ENCODE results near the gene MAPK7. TPM values are rescaled to one million over a fixed set of nuclear protein-coding genes. Genes with fewer than 3 reads are reported as not detected.

MAPK7 gene
- total and polyA plus RNA-seq, 10 of the 15 experiments (the other 5 are each of a cell fraction or from before 2014, with no cell fraction given): 0.37 to 13.5 (median 5.6) TPM

DNA sequence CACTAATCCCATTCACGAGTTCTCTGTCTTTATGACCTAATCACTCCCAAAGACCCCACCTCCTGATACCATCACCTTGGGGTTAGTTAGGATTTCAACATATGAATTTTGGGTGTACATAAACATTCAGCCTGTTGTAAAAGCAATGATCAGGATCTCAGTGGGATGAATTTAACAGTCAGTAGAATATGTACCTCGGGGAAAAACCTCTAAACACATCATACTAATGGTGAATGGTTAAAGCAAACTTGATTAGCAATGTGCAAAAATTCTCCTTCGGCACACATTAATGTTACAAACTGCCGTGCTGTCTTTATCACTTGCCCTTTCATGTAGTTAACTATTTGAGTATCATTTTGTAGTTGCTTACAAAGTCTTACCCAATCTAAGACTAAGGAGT lies 42.9 kb downstream of the MAPK7 start:
- ATAC-seq: no peak
- H3K4me3 ChIP-seq: no peak overlapping the region
- ChIA-PET POLR2A (no interaction called here), CTCF (no interaction called here), RAD21 (ENCODE audit: unreplicated experiment) (no interaction called here), SMC1A (ENCODE audit: uncharacterized antibody, unreplicated experiment) (no interaction called here)
- no peak overlapping the region for H3K4me2 ChIP-seq (ENCODE audit: control insufficient read depth, insufficient read depth)
- BruUV-seq (replicated peaks): no TSS peak
- in situ Hi-C loops (cut with MboI) (no loop called here), intact Hi-C loops (cut with micrococcal nuclease; ENCODE audit: unreplicated experiment) (no loop called here)
- no peaks in the 10 kb centered on the region for H3K9me3 ChIP-seq (replicated peaks; ENCODE audit: control insufficient read depth, insufficient read depth, low read length)
- H3K79me2 ChIP-seq (ENCODE audit: control insufficient read depth, insufficient read depth, low read length): no peaks in the 10 kb centered on the region
- no peaks in the 10 kb centered on the region for H3K36me3 ChIP-seq (ENCODE audit: control insufficient read depth in 2 of 2, insufficient read depth in 2 of 2, low read length in 1 of 2)
- no peak for DNase-seq (ENCODE audit: low read depth, low spot score)
- no peak overlapping the region for H3K27ac ChIP-seq (ENCODE audit: control insufficient read depth, insufficient read depth)
- no peaks in the 10 kb centered on the region for H4K20me1 ChIP-seq (ENCODE audit: control insufficient read depth, insufficient read depth)
- H3K27me3 ChIP-seq (replicated peaks in 1 of 2; ENCODE audit: control insufficient read depth in 2 of 2, insufficient read depth in 2 of 2, low read length in 1 of 2): peaks cover 0 to 2% of the 10 kb centered on the region in 2 experiments; a peak in 1 of 4 replicates
- H3K4me1 ChIP-seq (ENCODE audit: control insufficient read depth, insufficient read depth, low read length): no peaks in the 10 kb centered on the region
- H2AFZ ChIP-seq (ENCODE audit: control insufficient read depth, low read depth, low read length): no peak overlapping the region
- TF ChIP-seq TARDBP (IDR thresholded peaks at IDR 0.05; ENCODE audit: borderline replicate concordance) (no peak), MYC (IDR thresholded peaks at IDR 0.05; ENCODE audit: insufficient read depth, insufficient read length, insufficient replicate concordance, low read length, severe bottlenecking) (no peak)
- no peak overlapping the region for H3K9ac ChIP-seq (ENCODE audit: control insufficient read depth, insufficient read depth, low read length)
- no peak for FAIRE-seq
- 37% methylated on average over 4 of the region's 4 CpGs for WGBS (ENCODE audit: insufficient coverage, insufficient replicate concordance, low lambda C conversion rate, missing lambda C conversion rate)

DNA sequence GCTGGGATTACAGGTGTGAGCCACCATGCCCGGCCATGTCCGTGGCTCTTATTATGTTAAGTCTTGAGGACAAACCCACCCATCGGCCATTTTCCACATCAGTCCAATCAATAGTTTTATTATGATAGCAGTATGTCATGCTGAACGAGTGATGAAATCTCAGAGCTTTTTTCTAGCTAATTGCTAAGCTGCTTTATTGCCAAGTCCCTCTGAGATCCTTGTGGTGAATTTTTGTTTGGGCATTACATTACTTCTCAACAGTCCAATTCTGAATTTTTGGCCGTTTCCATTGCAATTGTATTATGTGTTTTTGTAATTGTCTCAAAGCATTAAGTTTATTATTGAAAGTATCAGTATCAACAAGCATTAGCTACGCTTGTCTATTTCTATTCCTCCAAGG lies 43.6 kb downstream of the MAPK7 start:
- no peaks in the 10 kb centered on the region for H3K4me1 ChIP-seq (ENCODE audit: control insufficient read depth, insufficient read depth, low read length)
- ChIA-PET RAD21 (ENCODE audit: unreplicated experiment) (no interaction called here), SMC1A (ENCODE audit: uncharacterized antibody, unreplicated experiment) (no interaction called here), POLR2A (no interaction called here), CTCF (no interaction called here)
- TF ChIP-seq ZBED1 (IDR thresholded peaks at IDR 0.05; ENCODE audit: borderline replicate concordance) (no peak), SMARCA5 (IDR thresholded peaks at IDR 0.05) (no peak), TAF1 (IDR thresholded peaks at IDR 0.05; ENCODE audit: borderline replicate concordance, low read depth, low read length) (no peak), RCOR1 (conservative IDR thresholded peaks at IDR 0.05; ENCODE audit: low read depth, low read length) (no peak), CEBPB (IDR thresholded peaks at IDR 0.05; ENCODE audit: borderline replicate concordance in 1 of 2, low read depth in 2 of 2, low read length in 2 of 2) (no peak), MXI1 (IDR thresholded peaks at IDR 0.05; ENCODE audit: low read depth, low read length) (no peak), KDM1A (IDR thresholded peaks at IDR 0.05; ENCODE audit: borderline replicate concordance) (no peak)
- TF ChIP-seq, protein P1, sequence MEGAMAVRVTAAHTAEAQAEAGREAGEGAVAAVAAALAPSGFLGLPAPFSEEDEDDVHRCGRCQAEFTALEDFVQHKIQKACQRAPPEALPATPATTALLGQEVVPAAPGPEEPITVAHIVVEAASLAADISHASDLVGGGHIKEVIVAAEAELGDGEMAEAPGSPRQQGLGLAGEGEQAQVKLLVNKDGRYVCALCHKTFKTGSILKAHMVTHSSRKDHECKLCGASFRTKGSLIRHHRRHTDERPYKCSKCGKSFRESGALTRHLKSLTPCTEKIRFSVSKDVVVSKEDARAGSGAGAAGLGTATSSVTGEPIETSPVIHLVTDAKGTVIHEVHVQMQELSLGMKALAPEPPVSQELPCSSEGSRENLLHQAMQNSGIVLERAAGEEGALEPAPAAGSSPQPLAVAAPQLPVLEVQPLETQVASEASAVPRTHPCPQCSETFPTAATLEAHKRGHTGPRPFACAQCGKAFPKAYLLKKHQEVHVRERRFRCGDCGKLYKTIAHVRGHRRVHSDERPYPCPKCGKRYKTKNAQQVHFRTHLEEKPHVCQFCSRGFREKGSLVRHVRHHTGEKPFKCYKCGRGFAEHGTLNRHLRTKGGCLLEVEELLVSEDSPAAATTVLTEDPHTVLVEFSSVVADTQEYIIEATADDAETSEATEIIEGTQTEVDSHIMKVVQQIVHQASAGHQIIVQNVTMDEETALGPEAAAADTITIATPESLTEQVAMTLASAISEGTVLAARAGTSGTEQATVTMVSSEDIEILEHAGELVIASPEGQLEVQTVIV (IDR thresholded peaks at IDR 0.05; ENCODE audit: borderline replicate concordance, partially characterized antibody): no peak
- H3K27me3 ChIP-seq (replicated peaks in 1 of 2; ENCODE audit: control insufficient read depth in 2 of 2, insufficient read depth in 2 of 2, low read length in 1 of 2): peaks cover 0 to 2% of the 10 kb centered on the region in 2 experiments; a peak in 1 of 4 replicates
- intact Hi-C loops (cut with micrococcal nuclease; ENCODE audit: unreplicated experiment) (no loop called here), in situ Hi-C loops (cut with MboI) (no loop called here)
- FAIRE-seq (no peak), ATAC-seq (no peak), DNase-seq (ENCODE audit: low read depth, low spot score) (no peak)
- H3K27ac ChIP-seq (ENCODE audit: control insufficient read depth, insufficient read depth): no peak overlapping the region
- no peaks in the 10 kb centered on the region for H3K36me3 ChIP-seq (ENCODE audit: control insufficient read depth in 2 of 2, insufficient read depth in 2 of 2, low read length in 1 of 2)
- H3K79me2 ChIP-seq (ENCODE audit: control insufficient read depth, insufficient read depth, low read length): no peaks in the 10 kb centered on the region
- BruUV-seq (replicated peaks): no TSS peak
- no peak overlapping the region for H3K9ac ChIP-seq (ENCODE audit: control insufficient read depth, insufficient read depth, low read length)
- no peak overlapping the region for H3K4me3 ChIP-seq
- H2AFZ ChIP-seq (ENCODE audit: control insufficient read depth, low read depth, low read length): no peak overlapping the region
- H3K4me2 ChIP-seq (ENCODE audit: control insufficient read depth, insufficient read depth): no peak overlapping the region
- no peaks in the 10 kb centered on the region for H3K9me3 ChIP-seq (replicated peaks; ENCODE audit: control insufficient read depth, insufficient read depth, low read length)
- no peaks in the 10 kb centered on the region for H4K20me1 ChIP-seq (ENCODE audit: control insufficient read depth, insufficient read depth)
- 36% methylated on average over 6 of the region's 6 CpGs for whole genome bisulfite sequencing (ENCODE audit: insufficient coverage, insufficient replicate concordance, low lambda C conversion rate, missing lambda C conversion rate)
